ENCODE measurements around the gene JUND.

GRCh38 chr19:18273561-18274218, 7.7 kb downstream of the JUND start:
- no peak for TF ChIP-seq CTCF (IDR thresholded peaks at IDR 0.05)
- no peak for TF ChIP-seq POLR2A (IDR thresholded peaks at IDR 0.05)
